Astrocyte of the hippocampus (primary cell): ENCODE results near the gene CLDN20.

Experiments used
- DNase-seq: peaks from one replicate; pipeline ENCODE4 v3.0.0; 2011; ENCODE audit warnings: low read depth, low spot score

The CLDN20 gene

DNA sequence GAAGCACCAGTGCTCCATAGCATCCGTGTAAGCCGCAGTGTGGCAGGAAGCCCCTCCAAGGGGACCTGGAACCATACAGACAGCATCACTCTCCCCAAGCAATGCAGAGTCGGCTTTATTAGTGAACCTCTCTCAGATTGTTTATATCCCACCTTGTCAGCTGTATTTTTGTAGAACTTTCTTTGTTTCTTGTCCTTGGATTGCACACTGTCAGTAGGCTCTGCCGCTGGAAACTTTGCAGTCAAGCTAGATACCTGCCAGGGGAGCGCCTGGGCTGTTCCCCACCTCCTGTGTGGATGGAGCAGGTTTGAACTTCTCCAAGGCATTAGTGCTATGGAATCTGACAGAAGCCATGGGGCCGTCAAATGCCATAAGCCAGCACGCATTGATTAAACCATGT is 18.6 kb upstream of the CLDN20 start:
- no peak for DNase-seq

GRCh38 chr6:155245831-155246230 is 18.0 kb upstream of the CLDN20 start:
- peak; percentile 10 for DNase-seq

- DNase-seq: no peak
Observed at GRCh38 chr6:155246825-155247224, 17.0 kb upstream of the CLDN20 start.

DNA sequence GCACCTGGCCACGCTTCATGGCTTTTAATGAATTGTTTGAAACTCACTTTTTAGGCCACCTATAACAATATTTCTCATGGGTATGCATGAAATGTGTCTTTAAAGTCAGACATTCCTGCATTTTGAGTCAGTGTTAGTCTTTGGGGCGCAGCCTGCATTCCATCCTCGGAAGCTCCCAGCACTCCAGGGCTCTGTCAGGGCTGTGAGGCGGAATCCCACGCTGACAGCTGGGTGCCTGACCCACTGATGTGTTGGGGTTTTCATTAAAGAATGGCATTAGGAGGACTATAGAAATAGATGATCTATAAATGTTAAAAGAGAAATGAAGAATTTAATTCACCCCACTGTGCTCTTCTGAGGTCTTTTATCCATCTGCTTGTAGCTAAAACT is 16.2 kb upstream of the CLDN20 start:
- peak; percentile 85 for DNase-seq

DNA sequence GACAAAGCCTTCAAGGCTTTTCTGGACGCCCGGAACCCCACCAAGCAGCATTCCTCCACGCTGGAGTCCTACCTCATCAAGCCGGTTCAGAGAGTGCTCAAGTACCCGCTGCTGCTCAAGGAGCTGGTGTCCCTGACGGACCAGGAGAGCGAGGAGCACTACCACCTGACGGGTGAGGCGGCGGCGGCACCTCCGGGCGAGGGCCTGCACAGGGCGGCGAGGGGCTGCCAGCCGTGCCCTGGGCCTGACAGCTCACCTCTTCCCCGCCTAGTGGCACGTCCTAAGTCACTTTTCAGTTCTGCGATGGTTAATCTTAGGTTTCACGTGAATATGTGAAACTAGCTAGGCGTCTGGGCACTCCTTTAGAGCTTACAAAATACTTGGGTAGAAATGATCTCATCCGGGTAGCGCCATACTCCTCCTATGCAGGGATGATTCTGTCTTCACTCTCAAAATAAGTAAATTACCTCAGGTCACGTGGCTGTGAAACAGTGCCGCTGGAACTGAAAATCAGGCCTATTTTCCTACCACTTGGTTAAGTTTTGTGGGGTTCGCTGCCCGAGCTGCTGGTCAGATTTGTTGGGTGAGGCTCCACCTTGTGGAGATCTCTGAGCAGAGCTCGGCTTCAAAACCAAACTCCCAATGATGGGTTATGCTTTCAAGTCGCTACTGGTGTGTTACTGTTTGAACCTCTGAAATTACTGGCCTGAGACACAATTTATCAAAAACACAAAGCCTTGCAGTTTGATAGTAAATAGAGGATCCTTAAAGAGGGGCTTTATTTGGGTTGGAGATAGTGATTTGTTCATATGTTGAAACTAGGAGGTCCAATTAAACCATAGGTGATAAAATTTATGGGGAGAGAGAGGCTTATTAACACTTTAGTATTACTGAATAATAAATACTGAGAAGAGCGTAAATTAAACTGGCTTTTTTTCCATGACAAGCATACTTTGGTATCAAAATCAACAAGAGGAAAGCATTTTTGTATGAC is 15.5 kb upstream of the CLDN20 start:
- peak; percentile 85 for DNase-seq

DNA sequence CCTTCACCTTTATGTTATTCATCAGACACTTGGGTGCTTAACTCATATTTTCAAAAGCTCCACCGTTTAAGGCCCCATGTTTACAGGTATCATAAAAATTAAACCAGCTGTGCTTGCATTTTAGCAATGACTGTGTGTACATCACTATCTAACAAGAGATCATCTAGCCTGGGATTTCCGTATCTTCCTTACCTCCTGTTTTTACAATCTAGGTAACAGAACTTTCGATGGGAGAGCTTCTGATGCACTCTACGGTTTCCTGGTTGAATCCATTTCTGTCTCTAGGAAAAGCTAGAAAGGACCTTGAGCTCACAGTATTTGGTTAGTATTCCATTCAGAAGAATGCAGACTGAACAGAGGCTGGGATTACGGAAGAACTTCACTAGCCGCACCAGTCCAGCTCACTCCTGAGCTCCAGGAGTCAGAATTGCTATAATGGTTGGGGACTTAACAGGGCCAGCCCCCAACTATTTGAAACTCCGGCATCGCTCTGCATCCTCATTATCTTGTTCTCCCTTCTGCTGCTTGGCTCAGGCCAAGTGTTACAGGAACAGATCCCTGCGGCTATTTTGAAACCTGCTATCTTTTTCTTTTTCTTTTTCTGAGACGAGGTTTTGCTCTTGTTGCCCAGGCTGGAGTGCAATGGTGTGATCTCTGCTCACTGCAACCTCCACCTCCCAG is 13.0 kb upstream of the CLDN20 start:
- DNase-seq: no peak

- DNase-seq: no peak
Observed at GRCh38 chr6:155252581-155252980, 11.2 kb upstream of the CLDN20 start.

GRCh38 chr6:155253337-155253736 is 10.5 kb upstream of the CLDN20 start:
- peak; percentile 13 for DNase-seq

DNA sequence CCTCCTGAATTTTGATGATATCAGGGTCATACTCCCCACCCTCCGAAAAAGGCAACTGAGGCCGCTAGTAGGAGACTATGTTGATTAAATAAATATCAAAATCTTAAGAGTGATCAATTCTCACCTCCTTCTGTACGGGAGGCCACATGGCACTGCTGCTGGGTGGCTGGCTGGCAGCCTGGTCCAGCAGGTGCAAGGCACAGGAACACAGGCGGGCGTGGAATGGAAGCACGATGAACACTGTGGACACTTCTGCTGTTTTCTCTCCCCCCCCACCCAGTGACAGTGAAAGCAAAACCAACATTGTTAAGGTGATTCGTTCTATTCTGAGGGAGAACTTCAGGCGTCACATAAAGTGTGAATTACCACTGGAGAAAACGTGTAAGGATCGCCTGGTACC is 9.7 kb upstream of the CLDN20 start:
- no peak for DNase-seq

DNA sequence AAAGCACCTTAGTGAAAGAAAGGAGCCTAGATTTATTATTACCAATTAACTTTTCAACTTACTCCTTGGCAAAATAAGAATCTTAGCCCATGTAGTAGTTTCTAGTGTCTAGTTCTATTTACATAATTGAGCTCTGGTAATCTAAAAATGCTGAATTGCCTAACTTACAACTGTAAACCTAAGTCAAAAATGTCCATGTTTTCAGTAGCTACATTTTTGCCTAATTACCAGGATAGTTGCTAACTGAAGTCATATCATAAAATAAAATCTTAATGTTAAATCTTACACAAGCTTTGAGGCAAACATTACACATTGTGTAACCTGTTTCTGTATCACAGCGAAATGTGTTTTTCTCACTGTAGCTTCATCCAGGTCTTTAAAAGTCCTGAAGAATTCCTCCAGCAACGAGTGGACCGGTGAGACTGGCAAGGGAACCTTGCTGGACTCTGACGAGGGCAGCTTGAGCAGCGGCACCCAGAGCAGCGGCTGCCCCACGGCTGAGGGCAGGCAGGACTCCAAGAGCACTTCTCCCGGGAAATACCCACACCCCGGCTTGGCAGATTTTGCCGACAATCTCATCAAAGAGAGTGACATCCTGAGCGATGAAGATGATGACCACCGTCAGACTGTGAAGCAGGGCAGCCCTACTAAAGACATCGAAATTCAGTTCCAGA is 7.6 kb upstream of the CLDN20 start:
- no peak for DNase-seq

GRCh38 chr6:155257796-155258195 is 6.0 kb upstream of the CLDN20 start:
- no peak for DNase-seq

GRCh38 chr6:155259204-155259603 is 4.6 kb upstream of the CLDN20 start:
- DNase-seq: no peak

DNA sequence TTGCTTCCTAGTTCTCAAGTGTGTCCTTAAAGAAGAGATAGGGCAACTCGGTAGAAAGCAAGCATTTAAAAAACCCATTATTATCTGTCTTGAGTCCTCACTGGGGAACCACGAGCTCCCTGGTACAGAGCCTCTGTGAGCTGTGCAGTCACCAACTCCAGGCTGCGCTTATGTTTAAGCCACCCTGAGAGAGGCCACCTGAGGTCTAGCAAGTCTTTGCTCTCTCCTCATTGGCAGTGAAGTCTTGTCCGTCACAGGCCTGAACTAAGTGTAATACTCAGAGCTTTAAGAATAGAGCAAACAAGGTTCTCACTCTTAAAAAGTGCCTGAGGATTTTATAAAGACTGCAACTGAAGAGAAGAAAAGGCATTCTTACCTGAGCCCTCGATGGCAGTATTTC is 3.9 kb upstream of the CLDN20 start:
- no peak for DNase-seq

- no peak for DNase-seq
Observed at GRCh38 chr6:155260686-155261085, 3.1 kb upstream of the CLDN20 start.

GRCh38 chr6:155261111-155261900 is 2.5 kb upstream of the CLDN20 start:
- peak; percentile 38 for DNase-seq

DNA sequence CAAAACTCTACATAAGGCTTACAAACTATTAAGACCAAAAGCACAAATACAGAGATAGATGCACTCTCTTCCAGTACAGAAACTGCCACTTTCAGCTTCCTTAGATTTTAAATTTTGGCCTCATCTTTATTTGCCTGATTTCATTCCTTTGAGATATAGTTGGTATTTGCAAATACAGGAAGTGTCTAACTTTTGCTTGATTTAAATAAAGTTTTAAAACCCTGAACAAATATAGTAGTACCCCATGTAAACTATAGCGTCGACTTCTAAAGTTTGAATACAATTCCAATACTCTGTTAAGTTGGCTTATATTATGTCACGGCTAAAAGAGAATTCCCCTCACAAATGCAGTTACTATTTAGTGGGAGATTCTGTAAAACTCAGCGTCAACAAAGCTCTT is 1.2 kb upstream of the CLDN20 start:
- no peak for DNase-seq

DNA sequence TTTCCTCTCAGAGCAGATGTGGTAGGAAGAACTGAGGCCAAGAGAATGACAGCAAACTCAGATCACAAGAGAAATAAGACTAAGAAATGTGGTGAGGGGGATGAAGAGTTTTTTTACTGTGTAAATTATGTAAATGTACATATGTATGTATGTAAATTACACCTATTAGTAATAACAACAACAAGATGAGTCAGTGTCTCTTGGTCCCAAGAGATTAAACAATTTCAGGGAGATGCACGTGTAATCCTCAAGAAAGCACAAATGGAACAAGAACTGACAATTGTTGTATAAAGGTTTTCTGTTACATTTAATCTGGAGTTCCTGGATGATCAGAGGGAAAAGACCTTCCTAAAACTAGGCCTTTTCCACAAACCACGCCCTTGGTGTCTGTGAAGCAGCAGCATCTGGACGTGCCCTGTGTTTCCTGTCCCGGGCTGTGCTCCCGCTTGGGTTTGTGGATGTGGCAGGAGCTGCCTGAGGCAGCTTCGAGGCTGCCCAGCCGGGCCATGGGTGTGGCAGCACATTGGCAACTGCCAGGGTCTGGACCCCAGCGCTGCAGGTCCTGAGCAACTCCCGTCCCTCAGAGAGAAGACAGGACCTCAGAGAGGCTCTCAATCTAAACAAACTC is 994 bp downstream of the CLDN20 start:
- DNase-seq: no peak

GRCh38 chr6:155265843-155266535 is 2.2 kb downstream of the CLDN20 start:
- DNase-seq: no peak

DNA sequence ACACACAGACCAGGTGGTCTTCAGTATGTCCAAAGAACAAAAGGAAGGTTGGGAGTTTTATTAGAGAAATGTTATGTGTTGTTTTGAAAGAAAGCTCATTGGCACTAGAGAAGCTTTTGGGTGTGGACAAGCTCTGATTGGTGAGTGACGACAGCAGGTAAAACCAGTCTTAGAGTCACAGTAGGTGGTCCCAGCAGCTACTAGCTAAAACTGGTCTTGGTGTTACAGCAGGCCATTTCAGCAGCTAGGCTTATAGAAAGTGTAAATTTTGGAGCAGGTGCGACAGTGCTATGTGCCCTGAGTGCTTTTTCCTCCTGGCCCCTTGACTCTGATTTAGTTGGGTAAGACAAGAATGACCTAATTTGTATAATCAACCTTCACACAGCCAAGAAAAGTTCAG is 3.6 kb downstream of the CLDN20 start:
- no peak for DNase-seq

DNA sequence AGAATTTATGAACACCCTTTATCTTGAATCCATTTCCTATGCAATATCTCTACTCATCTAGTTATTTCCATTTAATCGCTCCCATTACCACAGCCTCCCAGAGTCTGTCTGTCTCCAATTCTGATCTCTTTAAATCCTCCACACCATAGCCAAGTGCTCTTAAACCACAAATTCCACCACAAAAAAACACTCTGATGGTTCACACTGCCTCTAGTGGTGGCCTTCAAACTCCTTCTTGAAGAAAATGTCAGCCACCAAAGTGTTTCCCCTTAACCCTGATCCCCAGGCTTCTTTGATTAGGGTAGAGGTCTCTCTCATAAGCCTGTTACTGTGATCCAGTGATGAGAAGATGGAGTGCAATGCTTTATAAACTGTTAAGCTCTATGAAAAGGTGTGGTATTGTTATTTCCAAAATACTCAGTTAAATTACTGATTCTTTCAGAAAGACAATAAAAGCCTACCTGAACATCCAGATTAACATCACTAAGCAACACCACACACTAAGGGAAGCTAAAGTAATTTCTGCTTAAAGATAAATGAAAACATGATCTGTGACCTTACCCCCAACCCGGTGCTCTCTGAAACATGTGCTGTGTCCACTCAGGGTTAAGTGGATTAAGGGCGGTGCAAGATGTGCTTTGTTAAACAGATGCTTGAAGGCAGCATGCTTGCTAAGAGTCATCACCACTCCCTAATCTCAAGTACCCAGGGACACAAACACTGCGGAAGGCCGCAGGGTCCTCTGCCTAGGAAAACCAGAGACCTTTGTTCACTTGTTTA is 4.5 kb downstream of the CLDN20 start:
- DNase-seq: peak; percentile 72
